Ovary (tissue), 9 donors: Measurements from ENCODE around the gene TPCN2. TPM values are rescaled to one million over a fixed set of nuclear protein-coding genes. Genes with fewer than 3 reads are reported as not detected.

ENCODE experiments used
- DNase-seq, 5 donors: peaks; one replicate each; pipeline ENCODE4 v3.0.0-alpha.2; 2019 to 2020
- H3K27ac ChIP-seq, 2 donors: fragments of 200-600 bp; one replicate each; pipeline versions ENCODE4 v1.5.1 to v1.8.0; 2019 to 2022
- H3K27me3 ChIP-seq: fragments of 200-600 bp; one replicate; pipeline ENCODE4 v1.8.0; 2022
- H3K36me3 ChIP-seq: fragments of 200-600 bp; sonication (generic); one replicate; pipeline ENCODE4 v1.5.1; 2019
- H3K4me1 ChIP-seq: one replicate; pipeline ENCODE4 v1.8.1; 2013; ENCODE audit warnings: mild to moderate bottlenecking, moderate library complexity; ENCODE audit not compliant: insufficient read depth
- H3K4me3 ChIP-seq: fragments of 200-600 bp; sonication (generic); one replicate; pipeline ENCODE4 v1.5.1; 2017
- H3K9me3 ChIP-seq, 2 donors: fragments of 200-600 bp in 1 of 2; sonication (generic) in 1 of 2; one replicate each; pipeline versions ENCODE4 v1.5.1 to v1.8.1; 2013 to 2019; ENCODE audit warnings: mild to moderate bottlenecking in 1 of 2, moderate library complexity in 1 of 2
- EP300 ChIP-seq: sonication (generic); formaldehyde crosslinking; IDR thresholded peaks from one replicate; pipeline ENCODE4 v1.6.1; 2017; ENCODE audit warnings: antibody characterized with exemption
- POLR2A ChIP-seq: fragments of 450-650 bp; IDR thresholded peaks from one replicate; pipeline ENCODE4 v1.6.1; 2017; ENCODE audit warnings: antibody characterized with exemption, mild to moderate bottlenecking, moderate library complexity
- WGBS, 3 donors: extraction: QIAGEN DNeasy Blood & Tissue Kit in 1 of 3; methylation state at CpG; one replicate each; pipeline versions ENCODE4 v1.1.5 to v1.1.7; 2013 to 2017; 5-methylcytosine and 5-hydroxymethylcytosine counted together
- intact Hi-C, 4 donors: fragments of 100-400 bp; cut with DNase I; formaldehyde crosslinking; loops; one replicate each; pipeline versions ENCODE4 v1.11.0 to v1.15.1; 2022 to 2023
- polyA plus RNA-seq, 2 donors: library from polyadenylated mRNA; stranded (reverse); fragments of 200-250 nt in 1 of 2; fragments of 350-450 nt in 1 of 2; fragmentation: Illumina TruSeq in 1 of 2; extraction: RNeasy Lipid Tissue Mini Kit (QIAGEN cat#74804) in 1 of 2; gene quantifications; one replicate each; pipeline ENCODE4 v1.2.3, GENCODE V29; 2013 to 2014
- total RNA-seq, 7 donors: library from RNA; depleted of rRNA in 2 of 7; stranded (reverse); fragments of >200 nt in 2 of 7; fragmentation: NEBNext Ultra II Directional in 3 of 7; extraction: Animal tissue kit (Norgen Biotek cat#: 25700) in 3 of 7; gene quantifications; one replicate each; pipeline versions ENCODE4 v1.1.0 to v1.2.4, GENCODE V29; 2016 to 2023
- TF ChIP-seq, protein P1 (sequence below), 3 donors: fragments of 450-650 bp in 2 of 3; fragments of 200-600 bp in 1 of 3; IDR thresholded peaks; one replicate each; pipeline versions ENCODE4 v1.5.1 to v1.8.0; 2016 to 2022; ENCODE audit warnings: antibody characterized with exemption in 3 of 3, mild to moderate bottlenecking in 1 of 3
- donor health status: DM: no; HTN: no; CAD: no; lungs with moderate emphysema.
- donor health status: DM: no; HTN: no; CAD: no.
- donor health status: Bipolar disorder and iron deficiency.
- donor health status: DM: yes; HTN: yes; CAD: no.
- donor health status: DM: no; HTN: no; CAD: no.
- donor health status: DM: yes; HTN: yes; CAD: no.

TPCN2 gene
- total and polyA plus RNA-seq, 9 donors = 6.5 to 35.7 (median 23.3) TPM

DNA sequence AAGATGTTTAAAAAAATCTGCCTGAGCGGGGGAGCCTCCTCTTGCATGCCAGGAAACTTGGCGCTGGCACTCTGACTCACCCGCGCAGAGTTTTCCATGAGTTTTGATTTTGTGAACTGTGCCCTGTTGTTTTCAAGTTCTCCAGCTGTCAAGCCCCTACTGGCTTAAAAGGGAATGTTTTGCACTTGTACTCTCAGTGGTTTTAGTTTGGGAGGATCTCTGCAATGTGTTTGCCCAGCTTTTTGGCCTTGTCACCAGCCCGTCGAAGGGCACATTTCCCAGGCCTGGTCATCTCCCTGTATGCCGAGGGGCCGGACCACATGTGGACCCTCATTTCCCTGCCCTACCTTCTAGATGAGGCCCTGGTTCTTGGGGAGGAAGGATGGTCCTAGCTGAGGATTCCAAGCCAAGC lies 47.9 kb upstream of the TPCN2 start:
- Histone ChIP-seq H3K9me3 (no peaks in the 10 kb centered on the region), H3K4me3 (no peak overlapping the region), H3K27ac (peak overlapping the region; percentile 23 to 83), H3K36me3 (no peaks in the 10 kb centered on the region), H3K4me1 (peaks cover 29% of the 10 kb centered on the region), H3K27me3 (no peaks in the 10 kb centered on the region)
- 7 to 11% (median 7%) methylated on average over 8 of the region's 8 CpGs for WGBS, 3 donors
- peak; percentile 68 to 83 (median 77) for DNase-seq
- TF ChIP-seq, protein P1, sequence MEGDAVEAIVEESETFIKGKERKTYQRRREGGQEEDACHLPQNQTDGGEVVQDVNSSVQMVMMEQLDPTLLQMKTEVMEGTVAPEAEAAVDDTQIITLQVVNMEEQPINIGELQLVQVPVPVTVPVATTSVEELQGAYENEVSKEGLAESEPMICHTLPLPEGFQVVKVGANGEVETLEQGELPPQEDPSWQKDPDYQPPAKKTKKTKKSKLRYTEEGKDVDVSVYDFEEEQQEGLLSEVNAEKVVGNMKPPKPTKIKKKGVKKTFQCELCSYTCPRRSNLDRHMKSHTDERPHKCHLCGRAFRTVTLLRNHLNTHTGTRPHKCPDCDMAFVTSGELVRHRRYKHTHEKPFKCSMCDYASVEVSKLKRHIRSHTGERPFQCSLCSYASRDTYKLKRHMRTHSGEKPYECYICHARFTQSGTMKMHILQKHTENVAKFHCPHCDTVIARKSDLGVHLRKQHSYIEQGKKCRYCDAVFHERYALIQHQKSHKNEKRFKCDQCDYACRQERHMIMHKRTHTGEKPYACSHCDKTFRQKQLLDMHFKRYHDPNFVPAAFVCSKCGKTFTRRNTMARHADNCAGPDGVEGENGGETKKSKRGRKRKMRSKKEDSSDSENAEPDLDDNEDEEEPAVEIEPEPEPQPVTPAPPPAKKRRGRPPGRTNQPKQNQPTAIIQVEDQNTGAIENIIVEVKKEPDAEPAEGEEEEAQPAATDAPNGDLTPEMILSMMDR (IDR thresholded peaks at IDR 0.05) = peak; percentile 56 to 79 (median 77)
- no peak for TF ChIP-seq EP300
- peak; percentile 27 for TF ChIP-seq POLR2A
- intact Hi-C loops = loop anchor here in 2 of 4 donors (10.0 kb wide), 2 partner anchors 56 to 96 kb away; partner anchors contain the start of genes IGHMBP2 (in 1 of the 2) and MRPL21 (in 1 of the 2)

DNA sequence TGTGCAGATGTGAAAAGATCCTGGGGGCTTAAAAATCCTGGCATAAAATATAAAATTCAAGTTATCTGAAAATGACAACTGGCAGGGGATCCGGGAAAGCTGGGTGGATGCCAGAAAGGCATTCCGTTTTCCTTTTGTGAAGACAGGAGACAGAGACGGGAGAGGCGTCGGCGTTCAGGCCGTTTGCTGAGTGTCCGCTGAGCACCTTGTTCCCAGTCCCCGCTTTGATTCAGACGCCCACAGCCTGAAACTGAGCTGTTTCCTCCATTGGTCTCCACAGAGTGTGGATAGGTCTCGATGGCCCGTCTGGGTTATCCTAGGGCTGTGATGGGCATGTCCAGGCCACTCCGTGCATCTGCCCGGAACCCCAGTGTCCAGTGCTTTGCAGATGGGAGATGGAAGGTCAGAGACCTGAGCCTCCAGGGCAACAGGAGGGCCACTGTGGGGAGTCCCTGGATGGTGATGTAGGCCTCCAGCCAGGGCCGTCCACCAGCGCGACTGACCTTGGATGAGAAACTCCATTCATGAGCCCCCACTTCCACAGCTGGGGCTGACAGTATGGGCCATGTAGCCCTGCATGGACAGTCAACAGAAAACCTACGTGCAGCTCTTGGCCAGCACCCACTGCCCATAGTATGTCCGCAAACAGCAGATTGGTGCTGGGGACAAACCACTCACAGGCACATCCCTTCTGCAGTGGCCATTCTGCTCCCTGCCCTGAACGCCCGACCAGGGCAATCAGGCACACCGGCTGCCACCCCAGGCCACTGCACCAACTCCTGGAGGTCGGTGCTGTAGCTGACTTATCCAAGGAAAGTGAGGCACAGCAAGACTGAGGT lies 47.3 kb upstream of the TPCN2 start:
- no peak overlapping the region for H3K4me3 ChIP-seq
- peak overlapping the region; percentile 23 to 83 for H3K27ac ChIP-seq
- H3K36me3 ChIP-seq = no peaks in the 10 kb centered on the region
- TF ChIP-seq, protein P1 (IDR thresholded peaks at IDR 0.05) = no peak
- TF ChIP-seq EP300 = no peak
- no peak for TF ChIP-seq POLR2A
- 43 to 61% (median 55%) methylated on average over 22 to 23 of the region's 23 CpGs for WGBS, 3 donors
- H3K9me3 ChIP-seq = no peaks in the 10 kb centered on the region
- peak in 4 of 5 donors; percentile 50 to 63 (median 52) for DNase-seq
- intact Hi-C loops = loop anchor here in 2 of 4 donors (10.0 kb wide), 2 partner anchors 57 to 97 kb away; partner anchors contain the start of genes IGHMBP2 (in 1 of the 2) and MRPL21 (in 1 of the 2)
- peaks cover 29% of the 10 kb centered on the region for H3K4me1 ChIP-seq
- H3K27me3 ChIP-seq = no peaks in the 10 kb centered on the region

DNA sequence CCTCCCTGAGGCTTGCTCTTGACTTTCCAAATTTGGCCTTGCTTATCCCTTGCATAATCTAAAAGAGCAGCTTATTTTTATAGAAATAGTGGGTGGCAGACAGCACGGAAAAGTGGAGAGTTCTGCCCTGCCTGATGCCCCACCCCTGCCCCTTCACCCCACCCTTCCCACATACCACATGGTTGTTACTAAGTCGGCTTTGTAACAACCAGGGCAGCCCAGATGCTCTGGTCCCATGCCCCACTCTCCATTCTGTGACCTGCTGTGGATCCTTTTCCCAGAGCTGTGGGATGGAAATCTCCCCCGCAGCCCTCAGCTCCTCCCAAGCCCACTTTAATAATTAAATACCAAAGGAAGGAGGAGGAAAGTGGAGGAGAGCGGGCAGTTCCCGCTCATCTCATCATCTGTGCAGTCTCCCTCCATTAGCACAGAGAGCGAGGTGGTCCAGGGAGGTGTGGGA lies 46.6 kb upstream of the TPCN2 start:
- Histone ChIP-seq H3K4me3 (no peak overlapping the region), H3K9me3 (no peaks in the 10 kb centered on the region), H3K36me3 (no peaks in the 10 kb centered on the region), H3K27ac (peak overlapping the region; percentile 22 to 83), H3K27me3 (no peaks in the 10 kb centered on the region), H3K4me1 (peaks cover 30% of the 10 kb centered on the region)
- DNase-seq = no peak
- no peak for TF ChIP-seq EP300
- TF ChIP-seq, protein P1 (IDR thresholded peaks at IDR 0.05) = no peak
- TF ChIP-seq POLR2A = no peak
- WGBS, 3 donors = 26 to 34% (median 31%) methylated on average over 6 of the region's 6 CpGs
- intact Hi-C loops = loop anchor here in 2 of 4 donors (10.0 kb wide), 2 partner anchors 57 to 97 kb away; partner anchors contain the start of genes IGHMBP2 (in 1 of the 2) and MRPL21 (in 1 of the 2)

DNA sequence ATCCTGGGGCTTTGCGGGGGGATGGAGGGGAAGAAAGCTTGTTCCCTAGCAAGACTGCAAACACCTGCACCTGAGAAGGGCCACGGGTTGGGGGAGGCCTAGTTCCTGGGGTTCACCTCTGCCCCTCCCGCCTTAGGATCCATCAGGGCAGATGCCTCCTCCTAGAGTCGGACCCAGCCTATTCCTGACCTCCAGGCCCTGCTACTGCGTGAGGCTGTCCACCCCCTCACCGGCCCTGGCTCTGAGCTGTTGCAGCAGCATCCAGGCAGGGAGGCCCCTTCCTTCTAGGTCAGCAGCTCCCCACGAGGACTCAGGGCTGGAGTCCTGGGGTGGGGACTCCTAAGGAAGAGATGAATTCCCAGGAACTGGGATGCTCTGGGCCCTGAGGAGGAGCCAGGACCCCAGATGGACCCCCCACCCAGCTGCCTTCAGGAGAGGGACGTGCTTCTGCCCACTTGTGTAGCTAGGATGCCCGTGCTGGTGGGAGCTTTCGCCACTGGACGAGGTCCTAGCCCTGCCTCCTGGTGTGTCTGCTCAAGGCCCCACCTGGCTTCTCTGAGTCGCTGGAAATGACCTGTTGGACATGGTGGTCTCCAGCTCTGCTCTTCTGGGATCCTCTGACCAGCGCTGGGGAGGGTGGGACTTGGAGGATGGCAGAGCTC lies 46.0 kb upstream of the TPCN2 start:
- H3K4me3 ChIP-seq = no peak overlapping the region
- peak in 2 of 5 donors; percentile 14 to 39 for DNase-seq
- H3K27me3 ChIP-seq = no peaks in the 10 kb centered on the region
- H3K36me3 ChIP-seq = no peaks in the 10 kb centered on the region
- intact Hi-C loops = loop anchor here in 2 of 4 donors (10.0 kb wide), 2 partner anchors 58 to 98 kb away; partner anchors contain the start of genes IGHMBP2 (in 1 of the 2) and MRPL21 (in 1 of the 2)
- H3K9me3 ChIP-seq = no peaks in the 10 kb centered on the region
- WGBS, 3 donors = 53 to 70% (median 58%) methylated on average over 11 to 13 of the region's 13 CpGs
- H3K27ac ChIP-seq = peak overlapping the region; percentile 22 to 83
- TF ChIP-seq EP300 = no peak
- peaks cover 32% of the 10 kb centered on the region for H3K4me1 ChIP-seq
